ENCODE data around the gene THSD4. TPM values are rescaled to one million over a fixed set of nuclear protein-coding genes. Genes with fewer than 3 reads are reported as not detected.

Gene THSD4
- total and polyA plus RNA-seq, 2 of the 4 experiments (the other 2 are of a cell fraction): 25.5 to 31.1 TPM

- no peak for TF ChIP-seq SMC3 (IDR thresholded peaks at IDR 0.05; ENCODE audit: low read depth, low read length)
- no peak for TF ChIP-seq POLR2A (IDR thresholded peaks at IDR 0.05; ENCODE audit: low read depth, low read length)
Measured at GRCh38 chr15:71362987-71363968, 248.0 kb downstream of the THSD4 start (continued).

GRCh38 chr15:71364117-71364584 lies 248.9 kb downstream of the THSD4 start:
- H3K9me1 ChIP-seq (ENCODE audit: insufficient read depth, low read length): no peaks in the 10 kb centered on the region
- H4K8ac ChIP-seq (ENCODE audit: low read depth in 2 of 2, low read length in 2 of 2): peak overlapping the region; percentile 48 to 79; a peak in 2 of 4 replicates
- H3K14ac ChIP-seq (replicated peaks; ENCODE audit: low read depth, low read length): 0 out of 2 replicates have a peak overlapping the region, but pooled peaks have one; percentile 30
- H3K27me3 ChIP-seq (ENCODE audit: control insufficient read depth, insufficient read depth, low read length): no peaks in the 10 kb centered on the region
- DNase-seq (no peak), ATAC-seq (ENCODE audit: low read depth) (no peak)
- H3K56ac ChIP-seq (ENCODE audit: extremely low read depth, insufficient read depth, low read length): no peak overlapping the region
- peak overlapping the region; percentile 69; the same call in 1 of the 2 replicates for H2BK20ac ChIP-seq (ENCODE audit: low read depth, low read length)
- H2BK120ac ChIP-seq (ENCODE audit: low read depth, low read length): peak overlapping the region; percentile 27; the same call in 1 of the 2 replicates
- H4K5ac ChIP-seq (ENCODE audit: low read depth, low read length): peak overlapping the region; percentile 33
- H3K4me3 ChIP-seq (ENCODE audit: insufficient read depth, low read depth, low read length): no peak overlapping the region
- no peak overlapping the region for H2AFZ ChIP-seq (replicated peaks; ENCODE audit: low read length, poor library complexity)
- H2BK15ac ChIP-seq (ENCODE audit: low read depth, low read length): no peak overlapping the region
- H2AK5ac ChIP-seq (ENCODE audit: low read depth, low read length): peak overlapping the region; percentile 9; the same call in 1 of the 2 replicates
- dilution Hi-C loops (cut with HindIII; ENCODE audit: low sequenced_read_pairs, unreplicated experiment): no loop called here
- no peak overlapping the region for H2AK9ac ChIP-seq (replicated peaks; ENCODE audit: low read depth, low read length, poor library complexity)
- H3K4me2 ChIP-seq (ENCODE audit: low read depth, low read length): no peak overlapping the region
- 0 out of 2 replicates have a peak overlapping the region, but pooled peaks have one; percentile 41 for H3K4ac ChIP-seq (ENCODE audit: low read depth, low read length)
- 92% methylated on average over 2 of the region's 5 CpGs; no CpG with 5 or more reads in 1 of the 2 experiments for WGBS, 2 experiments (ENCODE audit: extremely low coverage in 2 of 2, insufficient read length in 1 of 2)
- intact Hi-C loops (cut with micrococcal nuclease): no loop called here
- peaks cover 3% of the 10 kb centered on the region; the same call in 1 of the 2 replicates for H3K36me3 ChIP-seq (ENCODE audit: control insufficient read depth, insufficient read depth, low read length)
- 0 out of 2 replicates have a peak overlapping the region, but pooled peaks have one; percentile 21 for H4K91ac ChIP-seq (ENCODE audit: insufficient read depth, low read depth, low read length)
- peak overlapping the region; percentile 14 for H2BK5ac ChIP-seq (ENCODE audit: low read depth, low read length, poor library complexity, severe bottlenecking)
- in situ Hi-C loops (cut with MboI; ENCODE audit: low sequenced_read_pairs): no loop called here
- H4K20me1 ChIP-seq (ENCODE audit: insufficient read depth, low read length): no peaks in the 10 kb centered on the region
- no peak overlapping the region for H3K23ac ChIP-seq (ENCODE audit: low read depth, low read length)
- CTCF ChIA-PET: no interaction called here
- no peak overlapping the region for H3K27ac ChIP-seq (ENCODE audit: insufficient read depth, low read length)
- POLR2A ChIA-PET (ENCODE audit: unreplicated experiment): no interaction called here
- H3K79me1 ChIP-seq (ENCODE audit: low read depth in 1 of 2, low read length in 2 of 2): no peaks in the 10 kb centered on the region; a peak in 1 of 4 replicates
- H3K9me3 ChIP-seq (ENCODE audit: control insufficient read depth, insufficient read depth, low read length): no peaks in the 10 kb centered on the region
- H3K4me1 ChIP-seq (ENCODE audit: control insufficient read depth, insufficient read depth, low read length): 0 out of 2 replicates have a peak, but pooled peaks cover 2% of the 10 kb centered on the region
- no peak overlapping the region for H3K9ac ChIP-seq (ENCODE audit: low read depth, low read length)
- no TSS peak for BruUV-seq (replicated peaks)
- H3K18ac ChIP-seq (ENCODE audit: low read depth, low read length): peak overlapping the region; percentile 56; the same call in 1 of the 2 replicates
- TF ChIP-seq USF2 (IDR thresholded peaks at IDR 0.05; ENCODE audit: low read depth, low read length): no peak
- no peak for TF ChIP-seq NFE2L2 (IDR thresholded peaks at IDR 0.05; ENCODE audit: low read depth, low read length)
- TF ChIP-seq CEBPB (IDR thresholded peaks at IDR 0.05; ENCODE audit: low read depth, low read length): no peak
- no peak for TF ChIP-seq RFX5 (IDR thresholded peaks at IDR 0.05; ENCODE audit: low read depth, low read length)
- no peak for TF ChIP-seq ELK1 (IDR thresholded peaks at IDR 0.05; ENCODE audit: borderline replicate concordance, low read depth, low read length)
- no peak for TF ChIP-seq BHLHE40 (IDR thresholded peaks at IDR 0.05; ENCODE audit: low read depth, low read length)
- TF ChIP-seq CTCF (conservative IDR thresholded peaks at IDR 0.05; ENCODE audit: low read depth, low read length): no peak
- no peak for TF ChIP-seq FOS (IDR thresholded peaks at IDR 0.05; ENCODE audit: low read depth, low read length)
- TF ChIP-seq SMC3 (IDR thresholded peaks at IDR 0.05; ENCODE audit: low read depth, low read length): no peak

All from IMR-90 (cell line).